Neural cell (in vitro differentiated cells): ENCODE data around the gene GDAP2. TPM values are rescaled to one million over a fixed set of nuclear protein-coding genes. Genes with fewer than 3 reads are reported as not detected.

Source experiments
- H2AFZ ChIP-seq: fragments of 200-600, 300-800 bp; sonication (generic), shearing (Covaris generic); 2 replicates; pipeline ENCODE4 v1.6.0; 2014; ENCODE audit warnings: low read depth, mild to moderate bottlenecking, antibody characterized with exemption, low read length, moderate library complexity
- H3F3A ChIP-seq: fragments of 200-600 bp; shearing (Covaris generic); 2 replicates; pipeline ENCODE4 v1.6.1; 2016; ENCODE audit warnings: mild to moderate bottlenecking, moderate library complexity, mixed read lengths, antibody characterized with exemption, low read length; ENCODE audit not compliant: insufficient read depth, poor library complexity, severe bottlenecking
- H3K27ac ChIP-seq: fragments of 200-600, 300-800 bp; sonication (generic), shearing (Covaris generic); 2 replicates; pipeline ENCODE4 v1.5.1; 2014; ENCODE audit warnings: mild to moderate bottlenecking, low read length, moderate library complexity
- H3K27me3 ChIP-seq: fragments of 300-800, 200-600 bp; sonication (generic), shearing (Covaris generic); 2 replicates; pipeline ENCODE4 v1.6.0; 2014; ENCODE audit warnings: mild to moderate bottlenecking, low read depth, low read length, moderate library complexity; ENCODE audit not compliant: insufficient read depth
- H3K36me3 ChIP-seq: fragments of 300-800, 200-600 bp; sonication (generic), shearing (Covaris generic); 2 replicates; pipeline ENCODE4 v1.5.1; 2014; ENCODE audit warnings: mild to moderate bottlenecking, antibody characterized with exemption, low read length, moderate library complexity; ENCODE audit not compliant: insufficient read depth
- H3K4me2 ChIP-seq: fragments of 300-800, 200-600 bp; sonication (generic), shearing (Covaris generic); 2 replicates; pipeline ENCODE4 v1.6.0; 2014; ENCODE audit warnings: mild to moderate bottlenecking, low read length
- H3K4me3 ChIP-seq: fragments of 300-800, 200-600 bp; sonication (generic), shearing (Covaris generic); 2 replicates; pipeline ENCODE4 v1.5.1; 2014; ENCODE audit warnings: mild to moderate bottlenecking, low read length, moderate library complexity
- H3K79me2 ChIP-seq: fragments of 200-600 bp; shearing (Covaris generic); replicated peaks from 2 replicates; pipeline ENCODE4 v1.6.0; 2014; ENCODE audit warnings: mild to moderate bottlenecking, low read length, moderate library complexity; ENCODE audit not compliant: insufficient read depth
- H3K9ac ChIP-seq: fragments of 300-800, 200-600 bp; sonication (generic), shearing (Covaris generic); 2 replicates; pipeline ENCODE4 v1.6.1; 2016; ENCODE audit warnings: mild to moderate bottlenecking, low read length, mixed read lengths
- H3K9me2 ChIP-seq: fragments of 200-600 bp; shearing (Covaris generic); 2 replicates; pipeline ENCODE4 v1.6.1; 2016; ENCODE audit warnings: mild to moderate bottlenecking, low read length, mixed read lengths; ENCODE audit not compliant: insufficient read depth
- H3K9me3 ChIP-seq: fragments of 200-600, 300-800 bp; sonication (generic), shearing (Covaris generic); 2 replicates; pipeline ENCODE4 v1.6.1; 2016; ENCODE audit warnings: mild to moderate bottlenecking, mixed run types, low read length, moderate library complexity, mixed read lengths
- H4K20me1 ChIP-seq: fragments of 200-600 bp; shearing (Covaris generic); 2 replicates; pipeline ENCODE4 v1.6.1; 2016; ENCODE audit warnings: mild to moderate bottlenecking, mixed run types; ENCODE audit not compliant: insufficient read depth
- EP300 ChIP-seq: fragments of 450-650 bp; conservative IDR thresholded peaks from 2 replicates; pipeline ENCODE4 v1.6.1; 2014; ENCODE audit warnings: antibody characterized with exemption, mild to moderate bottlenecking, moderate library complexity; ENCODE audit not compliant: poor library complexity, severe bottlenecking
- EZH2 ChIP-seq: fragments of 200-600, 300-800 bp; shearing (Covaris generic), sonication (generic); IDR thresholded peaks from 2 replicates; pipeline ENCODE4 v1.6.1; 2014; ENCODE audit warnings: antibody characterized with exemption, low read length, borderline replicate concordance, mild to moderate bottlenecking; ENCODE audit not compliant: insufficient read depth, poor library complexity, severe bottlenecking
- MXI1 ChIP-seq: fragments of 450-650 bp; conservative IDR thresholded peaks from 2 replicates; pipeline ENCODE4 v1.6.1; 2014; ENCODE audit warnings: antibody characterized with exemption, mild to moderate bottlenecking; ENCODE audit not compliant: poor library complexity, severe bottlenecking
- POLR2AphosphoS5 ChIP-seq: IDR thresholded peaks from 2 replicates; pipeline ENCODE4 v1.6.1; 2012
- RAD21 ChIP-seq: fragments of 450-650 bp; conservative IDR thresholded peaks from 2 replicates; pipeline ENCODE4 v1.6.1; 2014; ENCODE audit warnings: antibody characterized with exemption, mild to moderate bottlenecking, moderate library complexity
- SMC3 ChIP-seq: fragments of 450-650 bp; conservative IDR thresholded peaks from 2 replicates; pipeline ENCODE4 v1.6.1; 2014; ENCODE audit warnings: antibody characterized with exemption, mild to moderate bottlenecking, moderate library complexity; ENCODE audit not compliant: poor library complexity
- TAF1 ChIP-seq: IDR thresholded peaks from 2 replicates; pipeline ENCODE4 v1.6.1; 2012; ENCODE audit warnings: low read depth
- polyA plus RNA-seq: library from polyadenylated mRNA; depleted of rRNA; stranded (reverse); fragments of >200 nt; gene quantifications from 2 replicates; pipeline ENCODE4 v1.2.3, GENCODE V29; 2014
- TF ChIP-seq, protein P1 (sequence below): fragments of 450-650 bp; IDR thresholded peaks from 2 replicates; pipeline ENCODE4 v1.5.1; 2014; ENCODE audit warnings: antibody characterized with exemption, mild to moderate bottlenecking, moderate library complexity; ENCODE audit not compliant: poor library complexity, severe bottlenecking
- TF ChIP-seq, protein P2 (sequence below): IDR thresholded peaks from 2 replicates; pipeline ENCODE4 v1.6.1; 2012; ENCODE audit warnings: borderline replicate concordance

Gene GDAP2
- polyA plus RNA-seq, 1 donor from 2014 or later, result 6.8 TPM

DNA sequence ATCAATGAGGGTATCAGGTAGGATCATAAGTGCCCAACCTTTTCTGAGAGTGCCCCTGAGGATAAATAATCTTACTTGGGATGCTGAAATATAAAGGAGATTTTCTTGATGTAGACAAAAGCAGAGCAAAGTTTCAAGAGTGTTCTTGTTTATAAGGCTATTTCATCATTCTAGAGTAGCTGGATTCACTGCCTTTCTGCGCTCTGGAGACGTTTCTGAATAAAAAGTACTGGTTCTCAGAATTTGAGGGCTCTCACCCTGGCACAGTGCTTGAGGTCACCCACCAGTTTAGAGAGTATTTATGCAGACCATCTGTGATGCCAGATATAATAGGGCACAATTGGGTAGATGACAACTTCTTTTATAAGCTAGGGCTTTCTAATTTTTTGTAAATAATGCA lies 103.3 kb downstream of the GDAP2 start:
- Histone ChIP-seq H3K9me3 (no peaks in the 10 kb centered on the region), H3F3A (no peaks in the 10 kb centered on the region), H3K9ac (no peak overlapping the region), H2AFZ (no peak overlapping the region), H3K36me3 (no peaks in the 10 kb centered on the region), H3K4me3 (no peak overlapping the region), H3K9me2 (no peaks in the 10 kb centered on the region), H4K20me1 (no peaks in the 10 kb centered on the region), H3K4me2 (no peak overlapping the region), H3K79me2 (no peaks in the 10 kb centered on the region), H3K27me3 (no peaks in the 10 kb centered on the region), H3K27ac (no peak overlapping the region)
- TF ChIP-seq TAF1, result no peak
- no peak for TF ChIP-seq SMC3
- TF ChIP-seq EZH2, result no peak
- TF ChIP-seq, protein P1, sequence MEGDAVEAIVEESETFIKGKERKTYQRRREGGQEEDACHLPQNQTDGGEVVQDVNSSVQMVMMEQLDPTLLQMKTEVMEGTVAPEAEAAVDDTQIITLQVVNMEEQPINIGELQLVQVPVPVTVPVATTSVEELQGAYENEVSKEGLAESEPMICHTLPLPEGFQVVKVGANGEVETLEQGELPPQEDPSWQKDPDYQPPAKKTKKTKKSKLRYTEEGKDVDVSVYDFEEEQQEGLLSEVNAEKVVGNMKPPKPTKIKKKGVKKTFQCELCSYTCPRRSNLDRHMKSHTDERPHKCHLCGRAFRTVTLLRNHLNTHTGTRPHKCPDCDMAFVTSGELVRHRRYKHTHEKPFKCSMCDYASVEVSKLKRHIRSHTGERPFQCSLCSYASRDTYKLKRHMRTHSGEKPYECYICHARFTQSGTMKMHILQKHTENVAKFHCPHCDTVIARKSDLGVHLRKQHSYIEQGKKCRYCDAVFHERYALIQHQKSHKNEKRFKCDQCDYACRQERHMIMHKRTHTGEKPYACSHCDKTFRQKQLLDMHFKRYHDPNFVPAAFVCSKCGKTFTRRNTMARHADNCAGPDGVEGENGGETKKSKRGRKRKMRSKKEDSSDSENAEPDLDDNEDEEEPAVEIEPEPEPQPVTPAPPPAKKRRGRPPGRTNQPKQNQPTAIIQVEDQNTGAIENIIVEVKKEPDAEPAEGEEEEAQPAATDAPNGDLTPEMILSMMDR, result no peak
- TF ChIP-seq EP300, result no peak
- no peak for TF ChIP-seq POLR2AphosphoS5
- no peak for TF ChIP-seq RAD21
- TF ChIP-seq MXI1, result no peak
- TF ChIP-seq, protein P2, sequence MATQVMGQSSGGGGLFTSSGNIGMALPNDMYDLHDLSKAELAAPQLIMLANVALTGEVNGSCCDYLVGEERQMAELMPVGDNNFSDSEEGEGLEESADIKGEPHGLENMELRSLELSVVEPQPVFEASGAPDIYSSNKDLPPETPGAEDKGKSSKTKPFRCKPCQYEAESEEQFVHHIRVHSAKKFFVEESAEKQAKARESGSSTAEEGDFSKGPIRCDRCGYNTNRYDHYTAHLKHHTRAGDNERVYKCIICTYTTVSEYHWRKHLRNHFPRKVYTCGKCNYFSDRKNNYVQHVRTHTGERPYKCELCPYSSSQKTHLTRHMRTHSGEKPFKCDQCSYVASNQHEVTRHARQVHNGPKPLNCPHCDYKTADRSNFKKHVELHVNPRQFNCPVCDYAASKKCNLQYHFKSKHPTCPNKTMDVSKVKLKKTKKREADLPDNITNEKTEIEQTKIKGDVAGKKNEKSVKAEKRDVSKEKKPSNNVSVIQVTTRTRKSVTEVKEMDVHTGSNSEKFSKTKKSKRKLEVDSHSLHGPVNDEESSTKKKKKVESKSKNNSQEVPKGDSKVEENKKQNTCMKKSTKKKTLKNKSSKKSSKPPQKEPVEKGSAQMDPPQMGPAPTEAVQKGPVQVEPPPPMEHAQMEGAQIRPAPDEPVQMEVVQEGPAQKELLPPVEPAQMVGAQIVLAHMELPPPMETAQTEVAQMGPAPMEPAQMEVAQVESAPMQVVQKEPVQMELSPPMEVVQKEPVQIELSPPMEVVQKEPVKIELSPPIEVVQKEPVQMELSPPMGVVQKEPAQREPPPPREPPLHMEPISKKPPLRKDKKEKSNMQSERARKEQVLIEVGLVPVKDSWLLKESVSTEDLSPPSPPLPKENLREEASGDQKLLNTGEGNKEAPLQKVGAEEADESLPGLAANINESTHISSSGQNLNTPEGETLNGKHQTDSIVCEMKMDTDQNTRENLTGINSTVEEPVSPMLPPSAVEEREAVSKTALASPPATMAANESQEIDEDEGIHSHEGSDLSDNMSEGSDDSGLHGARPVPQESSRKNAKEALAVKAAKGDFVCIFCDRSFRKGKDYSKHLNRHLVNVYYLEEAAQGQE, result no peak

DNA sequence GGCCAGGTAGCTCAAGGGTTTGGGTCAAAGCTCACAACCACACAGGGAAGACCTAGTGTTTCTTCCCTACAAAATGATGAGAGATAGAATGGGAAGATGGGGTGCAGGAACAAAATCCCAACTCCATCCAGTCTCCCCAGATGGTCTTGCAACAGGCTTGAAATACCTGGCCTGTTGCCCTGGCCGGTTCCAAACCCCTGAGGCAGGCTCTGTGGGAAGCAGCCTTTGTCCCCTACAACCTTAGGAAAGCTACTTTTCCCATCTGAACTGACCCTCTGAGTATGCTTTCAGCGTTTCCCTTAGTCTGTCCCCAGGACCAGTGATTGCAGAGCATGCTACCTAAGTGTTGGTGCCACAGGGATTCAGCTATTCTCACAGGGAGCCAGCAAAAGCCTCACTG lies 104.0 kb downstream of the GDAP2 start:
- Histone ChIP-seq H4K20me1 (no peaks in the 10 kb centered on the region), H3K79me2 (no peaks in the 10 kb centered on the region), H3K9me2 (no peaks in the 10 kb centered on the region), H3K4me2 (no peak overlapping the region), H3K9ac (no peak overlapping the region), H3K27me3 (no peaks in the 10 kb centered on the region), H3F3A (no peaks in the 10 kb centered on the region), H3K36me3 (no peaks in the 10 kb centered on the region), H3K4me3 (no peak overlapping the region), H2AFZ (no peak overlapping the region), H3K9me3 (no peaks in the 10 kb centered on the region), H3K27ac (no peak overlapping the region)
- TF ChIP-seq TAF1 (no peak), EZH2 (no peak), SMC3 (no peak), EP300 (no peak), MXI1 (no peak), RAD21 (no peak), POLR2AphosphoS5 (no peak)
- TF ChIP-seq, protein P2, result no peak
- TF ChIP-seq, protein P1, result no peak
